DMS53 treated with DMSO at 0.1 percent for 48 hours (cell line): ENCODE results near the gene VTN.

ENCODE experiments used
- DNase-seq: peaks from one replicate; lab custom pipeline; 2025; ENCODE audit not compliant: unreplicated experiment; lab: John Stamatoyannopoulos, UW

The VTN gene

DNA sequence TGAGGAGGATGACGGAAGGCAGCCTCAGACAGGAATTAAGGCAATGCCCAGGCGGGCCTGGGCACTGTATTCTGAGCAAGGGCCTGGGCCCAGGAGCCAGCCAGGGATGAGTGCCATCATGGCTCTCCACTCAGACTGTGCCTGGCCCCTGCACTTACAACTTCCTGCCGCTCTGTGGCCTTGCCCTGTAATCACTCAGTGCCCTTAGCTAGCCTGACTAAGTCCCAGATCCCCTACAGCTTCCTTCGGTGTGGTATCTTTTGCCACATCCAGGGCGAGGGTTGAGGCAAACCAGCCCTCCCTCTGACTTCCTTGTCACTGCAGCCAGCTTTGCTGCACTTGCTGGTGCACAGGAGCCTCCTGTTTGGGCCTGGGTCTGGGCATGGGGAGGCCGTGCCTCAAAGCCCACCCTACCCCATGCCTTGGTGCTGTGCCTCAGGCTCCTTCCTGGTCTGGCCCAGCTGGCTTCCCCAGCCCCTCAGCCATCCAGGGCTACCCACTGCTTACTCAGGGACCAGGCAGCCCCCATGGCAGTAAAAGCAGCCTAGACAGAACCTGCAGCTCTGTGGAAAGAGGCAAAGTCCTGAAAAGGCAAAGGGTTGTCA, 26.6 kb upstream of the VTN start:
- DNase-seq: no peak

DNA sequence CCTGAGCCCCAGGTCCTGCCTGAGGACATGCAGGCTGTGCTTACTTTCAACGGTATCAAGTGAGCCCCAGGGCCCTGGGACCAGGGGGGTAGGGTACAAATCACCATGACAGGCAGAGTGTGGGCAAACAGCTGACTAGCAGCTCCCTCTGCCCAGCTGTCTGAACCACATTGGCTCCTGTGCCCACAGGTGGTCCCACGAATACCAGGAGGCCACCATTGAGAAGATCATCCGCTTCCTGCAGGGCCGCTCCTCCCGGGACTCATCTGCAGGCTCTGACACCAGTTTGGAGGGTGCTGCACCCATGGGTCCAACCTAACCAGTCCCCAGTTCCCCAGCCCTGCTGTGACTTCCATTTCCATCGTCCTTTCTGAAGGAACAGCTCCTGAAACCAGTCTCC, 25.9 kb upstream of the VTN start:
- DNase-seq: no peak

DNA sequence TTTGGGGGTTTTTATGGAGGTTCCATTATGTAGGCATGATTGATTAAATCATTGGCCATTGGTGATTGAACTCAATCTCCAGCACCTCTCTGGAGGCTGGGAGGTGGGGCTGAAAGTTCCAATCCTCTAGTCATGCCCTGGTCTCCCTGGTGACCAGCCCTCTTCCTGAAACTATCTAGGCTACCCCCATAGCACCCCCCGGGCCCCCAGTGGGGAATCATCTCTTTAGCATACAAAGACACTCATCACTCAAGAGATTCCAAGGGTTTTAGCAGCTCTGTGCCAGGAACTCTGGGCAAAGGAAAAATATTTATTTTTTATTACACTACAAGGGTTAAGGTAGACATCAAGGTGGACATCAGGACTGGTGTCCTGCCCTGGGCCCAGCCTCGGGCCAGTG, 25.3 kb upstream of the VTN start:
- DNase-seq: no peak

DNA sequence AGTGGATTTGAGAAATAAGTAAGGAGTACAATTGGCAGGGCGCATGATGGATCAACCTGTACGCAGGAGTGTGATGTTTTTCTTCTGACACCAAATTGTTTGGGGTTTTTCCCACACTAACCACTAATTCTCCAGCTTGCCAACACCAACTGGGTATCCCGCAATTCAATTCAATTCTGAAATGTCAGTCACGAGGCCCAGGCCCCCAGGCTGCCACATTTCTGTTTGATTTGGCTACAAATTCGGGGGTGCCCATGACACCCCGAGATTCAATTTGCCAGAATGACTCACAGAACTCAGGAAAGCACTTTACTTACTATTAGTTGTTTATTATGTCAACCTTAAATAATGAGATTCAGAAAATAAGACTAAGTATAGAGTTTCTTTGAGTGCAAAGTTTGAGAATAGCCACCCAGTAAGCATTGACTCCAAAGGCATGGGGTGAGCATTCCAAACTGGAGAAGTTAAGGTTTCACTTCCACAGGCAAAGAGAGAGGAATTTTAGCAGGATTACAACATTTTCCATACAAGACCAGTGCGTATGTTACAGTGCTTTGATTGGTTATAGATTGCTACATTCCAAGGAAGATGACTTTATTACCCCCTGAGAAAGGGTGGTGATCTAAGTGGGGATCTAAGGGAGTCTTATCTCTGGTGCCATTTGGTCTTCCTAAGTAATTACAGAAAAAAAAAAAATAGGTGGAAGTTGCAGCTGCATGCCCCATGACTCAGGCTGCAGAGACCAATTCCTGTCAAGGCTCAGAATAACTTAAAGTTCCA, 24.4 kb upstream of the VTN start:
- no peak for DNase-seq

DNA sequence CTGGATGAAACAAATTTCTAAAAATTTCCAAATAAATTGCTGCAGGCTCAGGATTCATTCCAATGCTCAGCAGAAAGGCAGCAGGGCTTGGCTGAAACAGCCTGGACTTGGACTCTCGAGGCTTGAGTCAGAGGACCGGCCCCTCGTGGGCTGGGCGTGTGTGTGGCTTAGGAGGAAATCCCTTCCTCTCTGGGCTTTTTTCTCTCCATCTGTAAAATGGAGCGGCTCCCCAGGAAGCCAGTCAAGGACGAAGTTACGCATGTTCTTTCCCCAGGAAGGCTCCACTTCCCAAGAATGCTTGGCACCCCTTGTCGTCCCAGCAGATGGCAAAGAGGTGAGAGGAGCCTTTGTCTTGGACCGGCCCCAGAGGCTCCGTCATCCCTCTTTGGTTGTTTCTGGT, 22.4 kb upstream of the VTN start:
- no peak for DNase-seq

DNA sequence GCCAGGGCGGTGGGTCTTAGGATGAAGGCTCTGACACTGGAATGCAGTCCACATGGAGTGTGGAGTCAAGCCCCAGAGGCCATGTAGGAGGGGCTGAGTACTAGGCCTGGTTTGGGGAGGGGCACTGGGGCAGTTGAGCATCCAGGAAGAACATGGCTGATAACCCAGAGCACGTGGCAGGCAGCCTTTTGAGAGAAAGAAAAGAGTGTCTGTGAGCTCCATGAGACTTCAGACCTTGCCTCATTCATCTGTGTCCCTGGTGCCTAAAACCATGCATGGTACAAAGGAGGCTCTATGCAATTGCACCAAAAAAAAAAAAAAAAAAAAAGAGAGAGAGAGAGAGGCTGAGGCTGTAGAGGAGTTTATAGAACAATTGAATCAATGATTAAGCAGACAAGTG, 21.3 kb upstream of the VTN start:
- no peak for DNase-seq

DNA sequence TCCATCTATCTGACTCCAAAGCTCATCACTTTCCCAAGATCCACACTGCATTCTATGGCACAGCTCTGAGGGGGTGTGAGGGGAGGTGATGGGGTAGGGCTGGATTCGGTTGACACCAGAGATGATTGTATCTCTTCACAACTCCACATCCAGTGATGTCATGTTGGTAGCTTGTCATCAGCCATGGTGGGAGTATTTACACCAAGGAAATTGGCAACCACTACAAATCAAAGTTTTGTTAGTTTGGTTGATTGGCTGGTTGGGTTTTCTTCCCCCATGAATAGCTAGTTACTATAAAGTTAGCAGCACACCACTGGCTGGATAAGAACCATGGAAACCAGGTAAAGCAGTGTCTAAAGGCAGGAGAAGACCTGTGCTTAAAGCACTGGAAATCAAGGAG, 20.9 kb upstream of the VTN start:
- no peak for DNase-seq

DNA sequence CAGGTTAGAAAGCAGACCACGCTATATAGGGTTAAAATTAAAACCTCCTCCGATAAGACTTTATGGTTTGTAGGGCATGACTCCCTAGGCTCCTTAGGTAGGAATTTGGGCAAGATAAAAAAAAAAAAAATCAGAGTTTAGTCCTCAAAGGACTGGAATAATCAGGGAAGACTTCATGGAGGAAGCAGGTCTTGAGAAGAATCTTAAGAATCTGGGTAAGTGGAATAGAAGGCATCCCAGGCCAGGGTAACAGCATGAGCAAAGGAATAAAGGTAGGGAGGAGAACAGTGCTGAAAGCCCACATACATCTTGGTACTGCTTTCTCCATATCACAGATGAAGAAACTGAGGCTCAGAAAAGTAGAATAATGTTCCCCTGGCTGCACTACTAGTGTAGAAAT, 20.5 kb upstream of the VTN start:
- no peak for DNase-seq

DNA sequence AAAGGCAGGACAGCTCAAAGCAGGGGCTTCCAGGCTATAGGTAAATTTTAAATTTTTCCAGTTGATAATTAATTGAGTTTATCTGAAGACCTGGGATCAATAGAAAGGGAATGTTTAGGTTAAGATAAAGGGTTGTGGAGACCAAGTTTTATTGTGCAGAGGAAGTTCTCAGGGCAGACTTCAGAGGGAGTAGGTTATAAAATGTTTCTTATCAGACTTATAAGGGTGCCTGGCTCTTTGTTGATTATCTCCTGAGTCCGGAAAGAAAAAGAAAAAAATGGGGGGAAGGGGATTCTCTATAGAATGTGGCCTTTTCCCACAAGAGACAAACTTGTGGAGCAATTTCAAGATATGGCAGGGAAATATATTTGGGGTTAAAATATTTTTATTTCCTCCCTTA, 20.0 kb upstream of the VTN start:
- no peak for DNase-seq

DNA sequence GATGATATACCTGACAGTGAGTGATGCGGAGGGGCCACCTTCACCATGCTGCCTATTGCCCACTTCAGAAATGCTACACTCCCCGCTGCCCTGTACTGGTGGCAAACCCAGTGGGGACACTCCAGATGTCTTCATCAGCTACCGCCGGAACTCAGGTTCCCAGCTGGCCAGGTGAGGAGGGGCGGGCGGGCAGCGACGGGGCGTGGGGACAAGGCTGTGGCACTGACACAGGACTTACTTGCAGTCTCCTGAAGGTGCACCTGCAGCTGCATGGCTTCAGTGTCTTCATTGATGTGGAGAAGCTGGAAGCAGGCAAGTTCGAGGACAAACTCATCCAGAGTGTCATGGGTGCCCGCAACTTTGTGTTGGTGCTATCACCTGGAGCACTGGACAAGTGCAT, 18.0 kb upstream of the VTN start:
- DNase-seq: no peak

DNA sequence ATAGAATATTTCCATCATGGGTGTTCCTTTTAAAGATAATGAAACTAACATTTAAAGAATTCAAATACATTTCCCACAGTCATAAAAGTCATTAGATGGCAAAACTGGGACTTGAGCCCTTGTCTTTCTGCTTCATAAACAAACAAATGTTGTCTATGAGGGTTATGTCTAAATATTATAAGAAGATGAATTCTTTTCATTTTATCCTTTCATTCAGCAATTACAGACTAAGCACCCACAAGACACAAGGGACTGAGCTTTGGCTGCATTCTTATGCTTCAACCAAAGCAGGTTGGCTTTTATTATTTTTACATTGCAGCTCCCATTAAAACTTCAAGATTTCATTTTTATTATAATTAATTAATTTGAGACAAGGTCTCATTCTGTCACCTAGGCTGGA, 16.3 kb upstream of the VTN start:
- no peak for DNase-seq

DNA sequence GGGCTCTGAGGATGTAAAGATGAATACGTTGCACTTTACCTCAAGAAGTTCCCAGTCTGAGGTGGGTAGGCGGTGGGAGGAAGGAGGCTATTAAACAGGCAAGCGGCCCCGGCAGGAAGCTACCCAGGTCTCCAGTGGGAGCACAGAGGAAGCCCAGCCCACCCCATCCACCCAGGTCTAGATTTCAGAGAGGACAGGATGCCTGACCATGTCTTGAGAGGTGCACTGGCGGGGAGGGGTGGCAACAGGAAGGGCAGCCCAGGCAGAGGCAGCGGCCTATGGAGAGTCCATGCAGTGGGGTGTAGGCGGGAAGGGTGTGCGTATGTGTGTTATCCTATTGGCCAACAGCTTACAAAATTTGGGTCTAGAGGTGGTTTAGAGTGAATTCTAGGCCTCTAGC, 15.3 kb upstream of the VTN start:
- DNase-seq: no peak

DNA sequence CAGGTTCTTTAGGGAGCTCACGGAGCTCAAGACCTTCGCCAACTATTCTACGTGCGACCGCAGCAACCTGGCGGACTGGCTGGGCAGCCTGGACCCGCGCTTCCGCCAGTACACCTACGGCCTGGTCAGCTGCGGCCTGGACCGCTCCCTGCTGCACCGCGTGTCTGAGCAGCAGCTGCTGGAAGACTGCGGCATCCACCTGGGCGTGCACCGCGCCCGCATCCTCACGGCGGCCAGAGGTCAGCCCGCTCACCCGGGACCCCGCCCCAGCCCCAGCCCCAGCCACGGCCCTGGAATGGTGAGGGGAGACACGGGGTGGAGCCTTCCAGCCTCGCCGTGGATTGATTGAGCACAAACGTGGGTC, 14.9 kb upstream of the VTN start:
- no peak for DNase-seq

DNA sequence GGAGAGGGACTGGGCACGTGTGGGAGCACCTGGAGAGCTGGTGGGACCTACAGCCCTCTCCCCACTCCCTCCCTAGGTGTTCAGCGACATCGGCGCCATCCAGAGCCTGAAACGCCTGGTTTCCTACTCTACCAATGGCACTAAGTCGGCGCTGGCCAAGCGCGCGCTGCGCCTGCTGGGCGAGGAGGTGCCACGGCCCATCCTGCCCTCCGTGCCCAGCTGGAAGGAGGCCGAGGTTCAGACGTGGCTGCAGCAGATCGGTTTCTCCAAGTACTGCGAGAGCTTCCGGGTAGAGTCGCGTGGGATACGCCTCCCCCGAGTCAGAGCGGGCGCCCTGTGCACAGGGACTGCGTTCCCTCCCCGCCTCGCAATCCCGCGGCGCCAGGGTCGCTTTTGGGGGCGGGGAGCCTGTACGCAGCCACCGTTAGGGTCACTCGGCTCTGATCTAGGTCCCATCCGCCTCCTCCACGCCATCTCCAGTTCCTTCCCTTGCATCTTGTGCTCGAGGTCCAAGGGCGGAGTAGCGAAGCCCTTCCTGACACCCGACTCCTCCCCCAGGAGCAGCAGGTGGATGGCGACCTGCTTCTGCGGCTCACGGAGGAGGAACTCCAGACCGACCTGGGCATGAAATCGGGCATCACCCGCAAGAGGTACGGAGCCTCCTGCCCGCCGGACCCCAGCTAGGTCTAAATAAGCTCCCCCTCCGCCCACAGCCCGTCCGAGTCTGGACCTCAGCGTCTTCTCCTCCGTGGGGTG, 14.4 kb upstream of the VTN start:
- DNase-seq: peak; percentile 77

DNA sequence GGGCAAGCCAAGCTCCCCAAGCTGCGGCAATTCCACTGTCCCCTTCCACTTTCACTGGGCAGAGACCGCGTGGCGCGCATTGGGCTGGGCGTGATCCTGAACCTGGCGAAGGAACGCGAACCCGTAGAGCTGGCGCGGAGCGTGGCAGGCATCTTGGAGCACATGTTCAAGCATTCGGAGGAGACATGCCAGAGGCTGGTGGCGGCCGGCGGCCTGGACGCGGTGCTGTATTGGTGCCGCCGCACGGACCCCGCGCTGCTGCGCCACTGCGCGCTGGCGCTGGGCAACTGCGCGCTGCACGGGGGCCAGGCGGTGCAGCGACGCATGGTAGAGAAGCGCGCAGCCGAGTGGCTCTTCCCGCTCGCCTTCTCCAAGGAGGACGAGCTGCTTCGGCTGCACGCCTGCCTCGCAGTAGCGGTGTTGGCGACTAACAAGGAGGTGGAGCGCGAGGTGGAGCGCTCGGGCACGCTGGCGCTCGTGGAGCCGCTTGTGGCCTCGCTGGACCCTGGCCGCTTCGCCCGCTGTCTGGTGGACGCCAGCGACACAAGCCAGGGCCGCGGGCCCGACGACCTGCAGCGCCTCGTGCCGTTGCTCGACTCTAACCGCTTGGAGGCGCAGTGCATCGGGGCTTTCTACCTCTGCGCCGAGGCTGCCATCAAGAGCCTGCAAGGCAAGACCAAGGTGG, 11.2 kb upstream of the VTN start:
- DNase-seq: peak; percentile 40

DNA sequence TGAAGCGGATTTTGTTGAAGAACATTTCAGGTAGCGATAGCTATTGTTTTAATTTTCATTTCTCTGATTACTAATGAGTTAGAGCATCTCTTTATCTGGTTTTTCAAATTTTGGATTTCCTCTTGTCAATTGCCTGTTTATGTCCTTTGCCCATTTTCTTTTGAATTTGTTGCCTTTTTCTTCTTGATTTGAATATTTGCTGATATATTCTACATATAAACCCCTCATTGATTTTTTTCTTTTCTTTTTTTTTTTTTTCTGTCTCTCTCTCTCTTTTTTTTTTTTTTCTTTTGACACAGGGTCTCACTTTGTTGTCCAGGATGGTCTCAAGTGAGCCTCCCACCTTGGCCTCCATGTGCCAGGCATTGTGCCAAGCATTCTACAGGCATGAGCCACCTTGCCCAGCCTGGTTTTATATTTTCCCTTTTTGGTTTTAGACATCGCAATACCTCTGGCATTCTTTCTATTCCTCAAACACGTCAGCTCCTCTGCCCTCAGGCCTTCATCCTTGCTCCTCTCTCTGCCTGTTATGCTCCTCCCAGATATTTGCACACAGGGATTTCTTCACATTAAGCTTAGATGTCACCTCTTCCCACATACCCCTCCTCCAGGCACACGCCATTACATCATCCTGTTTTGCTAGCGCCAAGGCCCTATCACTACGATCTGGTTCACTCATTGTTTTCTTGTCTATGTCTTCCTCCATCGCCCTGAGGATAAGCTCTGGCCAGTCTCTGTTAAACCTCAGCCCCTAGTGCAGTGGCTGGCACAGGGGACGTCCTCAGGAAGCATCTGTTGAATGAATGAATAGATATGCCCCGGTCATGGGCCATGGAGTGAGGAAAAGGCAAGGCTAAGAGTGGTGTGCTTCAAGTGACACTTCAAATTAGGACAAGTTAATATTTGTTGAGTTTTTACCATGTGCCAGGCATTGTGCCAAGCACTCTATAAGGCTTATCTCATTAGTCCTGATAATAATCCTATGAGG, 10.0 kb upstream of the VTN start:
- DNase-seq: no peak

DNA sequence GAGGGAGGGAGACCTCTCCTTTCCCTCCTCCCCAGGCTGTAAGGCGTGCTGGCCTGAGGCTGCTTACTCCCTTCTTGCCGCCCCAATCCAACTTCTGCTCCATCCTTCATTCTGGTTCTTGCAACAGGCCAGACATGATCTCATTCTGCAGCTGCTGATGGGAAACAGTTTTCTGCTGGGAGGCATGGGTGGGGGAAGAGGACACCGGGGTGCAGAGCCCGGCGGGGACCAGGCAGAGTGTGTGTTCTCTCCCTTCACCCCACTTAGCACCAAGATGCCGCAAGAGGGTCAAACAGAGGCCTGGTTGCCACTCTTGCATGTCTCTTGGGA, 2.8 kb upstream of the VTN start:
- DNase-seq: no peak

DNA sequence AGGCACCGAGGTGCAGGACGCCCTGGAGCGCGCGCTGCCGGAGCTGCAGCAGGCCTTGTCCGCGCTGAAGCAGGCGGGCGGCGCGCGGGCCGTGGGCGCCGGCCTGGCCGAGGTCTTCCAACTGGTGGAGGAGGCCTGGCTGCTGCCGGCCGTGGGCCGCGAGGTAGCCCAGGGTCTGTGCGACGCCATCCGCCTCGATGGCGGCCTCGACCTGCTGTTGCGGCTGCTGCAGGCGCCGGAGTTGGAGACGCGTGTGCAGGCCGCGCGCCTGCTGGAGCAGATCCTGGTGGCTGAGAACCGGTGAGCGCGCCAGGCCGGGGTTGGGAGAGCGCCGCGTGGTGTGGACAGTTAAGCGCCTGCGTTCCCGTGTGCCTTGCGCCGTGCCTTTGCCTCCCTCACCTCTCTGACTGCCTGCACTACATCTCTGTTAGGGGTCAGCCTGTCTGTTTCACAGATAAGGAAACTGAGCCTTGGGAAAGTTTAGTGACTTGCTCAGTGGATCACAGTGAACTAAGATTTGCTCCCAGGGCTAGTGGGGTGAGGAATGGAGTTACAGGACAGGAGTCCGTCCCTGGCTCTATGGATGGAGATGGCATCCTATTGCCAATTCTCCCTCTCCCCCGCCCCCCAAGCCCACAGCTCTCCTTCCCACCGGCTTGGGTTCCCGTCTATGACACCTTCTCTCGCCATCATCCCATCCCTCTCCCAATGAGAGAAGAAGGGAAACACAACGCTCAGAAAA, 2.3 kb upstream of the VTN start:
- no peak for DNase-seq

DNA sequence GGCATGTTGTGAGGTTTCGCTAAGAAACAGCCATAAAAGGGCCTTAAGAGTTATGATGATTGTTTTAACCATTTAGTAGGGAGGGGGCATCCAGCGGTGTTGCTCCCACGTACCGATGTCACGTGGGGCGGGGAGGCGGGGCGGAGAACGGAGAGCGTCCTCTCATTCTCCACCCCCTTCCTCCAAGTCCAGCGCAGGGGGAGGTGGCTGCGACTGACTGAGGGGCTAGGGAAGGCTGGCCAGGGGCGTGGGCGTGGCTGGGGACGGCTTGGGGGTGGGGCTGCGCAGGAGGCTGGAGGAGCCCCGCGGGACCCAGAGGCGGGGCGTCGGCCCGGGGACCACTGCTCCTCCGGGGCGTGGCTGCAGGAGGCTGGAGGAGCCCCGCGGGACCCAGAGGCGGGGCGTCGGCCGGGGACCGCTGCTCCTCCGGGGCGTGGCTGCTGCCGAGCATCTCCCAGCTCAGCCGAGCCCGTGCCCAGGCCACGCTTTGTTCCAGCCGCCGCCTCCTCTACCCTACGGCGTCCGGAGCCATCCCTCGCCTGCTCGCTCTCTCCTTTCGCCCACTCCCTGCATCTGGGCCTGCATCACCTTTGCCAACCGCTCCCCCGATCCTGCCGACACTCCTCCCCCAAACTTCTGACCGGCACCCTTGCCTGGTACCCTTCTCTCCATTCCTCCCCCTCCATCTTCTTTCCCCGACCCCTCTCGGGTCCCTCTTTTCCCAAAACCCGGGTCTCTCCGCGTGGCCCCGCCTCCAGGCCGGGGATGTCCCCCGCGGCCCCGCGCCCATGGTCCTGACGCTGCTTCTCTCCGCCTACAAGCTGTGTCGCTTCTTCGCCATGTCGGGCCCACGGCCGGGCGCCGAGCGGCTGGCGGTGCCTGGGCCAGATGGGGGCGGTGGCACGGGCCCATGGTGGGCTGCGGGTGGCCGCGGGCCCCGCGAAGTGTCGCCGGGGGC, 1.4 kb upstream of the VTN start, which contains the start of gene SARM1:
Gene SARM1 (plus strand): TSS at position 450 of the 958 bp plus-strand sequence. CDS start 339 bp downstream, at position 789.
- DNase-seq: no peak
